GM18951 (cell line): ENCODE data around the gene S100PBP.

Experiments
- POLR2A ChIP-seq: IDR thresholded peaks from 4 replicates; pipeline ENCODE4 v1.6.1; 2011; ENCODE audit warnings: mild to moderate bottlenecking; ENCODE audit not compliant: insufficient read length, insufficient read depth; ENCODE audit errors: extremely low read depth
- in situ Hi-C: fragments of 300-500 bp; cut with MboI; formaldehyde crosslinking; loops from one replicate; pipeline ENCODE4 v1.12.0; 2022; ENCODE audit warnings: low sequenced_read_pairs, mixed read lengths, inconsistent platforms; ENCODE audit not compliant: unreplicated experiment

S100PBP gene

DNA sequence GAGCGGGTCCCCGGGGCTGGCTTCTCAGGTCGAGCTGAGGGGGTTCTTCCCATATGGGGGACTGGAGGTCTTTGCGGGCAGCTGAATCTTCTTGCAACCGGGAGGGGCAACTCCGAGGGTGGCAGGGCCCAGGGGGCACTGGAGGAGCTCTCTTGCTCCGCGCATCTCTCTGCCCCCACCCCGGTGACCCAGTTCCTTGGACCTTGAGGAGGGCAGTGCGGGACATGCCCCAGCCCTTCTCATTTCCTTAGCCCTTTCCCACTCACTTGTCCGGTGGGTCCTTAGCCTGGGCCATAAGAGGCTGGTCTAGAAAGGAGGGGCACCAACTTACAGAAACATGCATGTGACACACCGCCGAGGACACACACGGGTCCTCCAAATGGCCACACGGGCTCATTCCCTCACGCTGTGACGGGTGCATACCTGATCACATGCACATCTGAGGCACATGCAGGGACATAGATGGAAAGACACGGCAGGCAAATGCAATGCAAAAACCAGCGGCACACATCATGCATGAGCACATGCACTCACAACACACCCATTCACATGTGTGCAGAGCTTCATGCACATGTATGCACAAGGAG, 69.5 kb downstream of the S100PBP start:
- in situ Hi-C loops: no loop called here
- no peak for TF ChIP-seq POLR2A

GRCh38 chr1:32887623-32888022, 70.2 kb downstream of the S100PBP start:
- no peak for TF ChIP-seq POLR2A
- in situ Hi-C loops: no loop called here

- TF ChIP-seq POLR2A: no peak
- in situ Hi-C loops: no loop called here
Measured at GRCh38 chr1:32888134-32888533, 70.7 kb downstream of the S100PBP start.

- TF ChIP-seq POLR2A: no peak
- in situ Hi-C loops: no loop called here
Measured at GRCh38 chr1:32888677-32889420, 71.4 kb downstream of the S100PBP start.

DNA sequence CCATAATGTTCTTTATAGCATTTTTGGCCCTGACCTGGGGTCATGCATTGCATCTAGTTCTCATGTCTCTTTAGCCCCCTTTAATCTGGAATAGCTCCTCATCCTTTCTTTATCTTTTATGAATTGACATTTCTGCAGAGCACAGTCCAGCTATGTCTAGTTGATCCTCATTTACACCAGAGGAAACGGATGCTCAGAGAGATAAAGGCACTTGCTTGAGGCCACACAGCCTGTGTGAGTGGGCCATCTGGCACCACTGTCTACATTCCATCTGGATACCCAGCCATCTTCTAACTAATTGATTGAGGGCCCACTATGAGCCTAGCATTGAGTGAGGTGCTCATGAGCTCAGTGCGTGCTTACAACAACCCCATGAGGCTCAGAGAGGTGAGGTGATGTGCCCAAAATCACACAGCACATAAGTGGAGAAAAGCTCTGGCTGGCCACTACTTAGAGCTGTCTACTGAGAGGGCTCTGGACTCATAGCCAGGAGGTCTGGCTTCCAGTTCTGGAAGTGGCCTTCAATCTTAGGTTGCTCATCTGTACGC, 72.4 kb downstream of the S100PBP start:
- in situ Hi-C loops: no loop called here
- no peak for TF ChIP-seq POLR2A

DNA sequence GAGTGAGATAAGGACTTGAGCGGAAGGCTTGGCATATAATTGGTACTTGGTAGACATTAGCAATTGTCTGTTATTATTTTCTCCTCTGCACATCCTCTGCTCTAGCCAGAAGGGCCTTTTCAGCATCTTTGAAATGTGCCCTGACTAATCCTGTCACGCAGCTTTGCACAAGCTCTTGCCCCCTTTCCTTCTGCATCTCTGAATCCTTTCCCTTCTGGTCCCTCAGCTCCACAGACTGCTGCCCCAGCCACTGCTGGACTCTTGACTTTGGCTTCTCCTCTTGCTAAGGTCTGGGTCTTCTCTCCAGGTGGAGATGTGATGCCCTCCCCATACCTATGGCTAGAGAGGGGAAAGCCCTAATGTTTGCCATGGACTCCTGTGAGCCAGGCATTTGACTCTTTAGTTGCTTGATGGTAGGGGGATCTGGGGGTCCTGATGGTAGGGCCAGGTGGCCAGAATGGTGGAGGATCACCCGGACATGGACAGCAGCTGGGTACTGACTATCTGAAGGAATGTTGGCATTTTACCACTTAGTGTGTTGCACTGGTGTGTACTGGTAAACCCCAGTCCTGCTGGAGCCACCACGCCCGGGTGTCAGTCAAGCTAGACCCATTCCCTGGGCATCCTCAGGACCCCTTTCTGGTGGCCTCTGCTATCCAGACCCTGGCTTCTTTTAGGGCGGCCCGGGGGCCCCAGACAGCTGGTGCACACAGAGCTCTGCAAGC, 73.2 kb downstream of the S100PBP start:
- no peak for TF ChIP-seq POLR2A
- in situ Hi-C loops: no loop called here

GRCh38 chr1:32891241-32891570, 73.8 kb downstream of the S100PBP start:
- TF ChIP-seq POLR2A: no peak
- in situ Hi-C loops: no loop called here

DNA sequence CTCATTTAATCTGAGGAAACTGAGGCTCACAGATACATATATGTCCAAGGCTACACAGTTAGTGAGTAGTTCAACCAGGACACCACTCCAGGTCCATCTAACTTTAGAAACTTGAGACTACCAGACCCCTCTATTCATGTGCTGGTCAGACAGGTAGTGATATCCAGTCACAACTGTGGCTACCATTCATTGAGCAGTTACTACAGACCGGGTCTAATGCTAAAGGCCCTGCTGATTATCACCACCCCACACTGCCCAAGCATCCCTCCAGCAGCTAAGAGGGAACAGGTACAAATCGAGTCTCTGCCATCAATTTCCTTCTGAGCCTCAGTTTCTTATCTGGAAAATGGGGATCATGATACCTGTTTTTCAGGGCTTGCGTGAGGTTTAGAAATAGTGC, 74.2 kb downstream of the S100PBP start:
- in situ Hi-C loops: no loop called here

DNA sequence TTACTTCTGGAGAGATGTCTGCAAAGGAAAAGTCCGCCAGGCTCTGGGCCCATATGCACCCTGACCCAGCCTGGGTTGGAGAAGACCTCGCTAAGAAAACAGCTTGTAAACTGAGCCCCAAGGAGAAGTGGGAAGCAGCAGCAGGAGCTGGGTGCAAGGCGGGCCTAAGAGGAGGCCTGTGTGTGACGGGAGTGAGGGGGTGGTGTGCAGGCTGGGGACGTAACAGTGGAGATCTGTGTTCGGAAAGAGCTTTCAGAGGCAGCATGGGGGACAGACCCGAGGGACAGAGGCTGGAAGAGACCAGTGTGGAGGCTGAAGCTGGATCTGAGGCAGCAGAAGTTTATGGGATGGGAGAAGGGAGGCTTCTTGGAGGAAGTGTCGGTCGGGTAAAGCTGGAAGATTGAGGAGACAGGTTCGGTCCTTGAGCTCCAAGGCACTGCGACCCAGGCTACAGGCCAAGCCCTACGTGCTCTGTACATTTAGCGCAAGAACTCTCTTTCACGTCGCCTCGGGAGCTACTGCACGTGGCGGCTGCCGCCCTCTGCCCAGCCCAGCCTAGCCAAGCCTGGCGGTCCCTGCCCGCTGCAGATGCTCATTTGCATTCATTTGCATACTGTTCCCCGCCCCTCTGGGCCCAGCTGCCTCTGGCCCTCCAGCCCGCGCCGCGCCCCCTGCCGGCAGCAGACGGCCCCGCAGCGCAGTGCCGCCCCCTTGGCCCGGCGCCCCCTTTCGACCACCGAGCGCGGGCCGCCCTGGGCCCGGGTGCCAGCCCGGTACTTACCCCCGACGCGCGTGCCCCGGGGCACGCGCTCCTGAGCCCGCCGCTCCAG, 75.1 kb downstream of the S100PBP start:
- in situ Hi-C loops: no loop called here
- no peak for TF ChIP-seq POLR2A

More for the DNA sequence above, 74.2 kb downstream of the S100PBP start:
- no peak for TF ChIP-seq POLR2A

- in situ Hi-C loops: no loop called here
- TF ChIP-seq POLR2A: no peak
Measured at GRCh38 chr1:32893198-32894018, 76.0 kb downstream of the S100PBP start.

DNA sequence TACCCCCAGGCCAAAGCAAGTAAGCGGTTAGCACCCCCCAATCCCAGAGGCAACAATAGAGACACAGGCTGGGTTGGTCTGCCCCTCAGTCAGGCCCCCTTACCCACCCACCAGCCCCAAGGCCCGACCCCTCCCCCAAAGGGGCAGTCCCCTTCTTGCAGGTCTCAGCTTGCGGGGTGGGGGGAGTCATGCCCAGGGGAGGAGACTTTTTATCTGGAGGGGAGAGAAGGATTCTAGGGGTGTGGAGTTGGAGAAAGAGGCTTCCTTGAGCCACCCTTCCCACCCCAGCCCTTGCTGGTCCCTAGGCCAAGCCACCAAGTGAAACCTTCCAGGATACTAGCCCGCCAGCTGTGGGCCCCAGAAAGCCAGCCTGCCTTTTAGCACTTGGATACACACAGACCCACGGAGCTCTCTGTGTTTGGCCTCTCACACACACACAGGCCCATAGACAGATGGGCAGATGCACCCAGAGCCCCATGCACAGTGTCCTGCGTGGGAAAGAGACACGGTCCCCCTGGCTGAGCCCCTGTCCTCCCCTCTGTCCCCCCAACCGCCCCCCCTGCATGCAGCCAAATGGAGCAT, 76.7 kb downstream of the S100PBP start:
- in situ Hi-C loops: no loop called here
- TF ChIP-seq POLR2A: no peak

DNA sequence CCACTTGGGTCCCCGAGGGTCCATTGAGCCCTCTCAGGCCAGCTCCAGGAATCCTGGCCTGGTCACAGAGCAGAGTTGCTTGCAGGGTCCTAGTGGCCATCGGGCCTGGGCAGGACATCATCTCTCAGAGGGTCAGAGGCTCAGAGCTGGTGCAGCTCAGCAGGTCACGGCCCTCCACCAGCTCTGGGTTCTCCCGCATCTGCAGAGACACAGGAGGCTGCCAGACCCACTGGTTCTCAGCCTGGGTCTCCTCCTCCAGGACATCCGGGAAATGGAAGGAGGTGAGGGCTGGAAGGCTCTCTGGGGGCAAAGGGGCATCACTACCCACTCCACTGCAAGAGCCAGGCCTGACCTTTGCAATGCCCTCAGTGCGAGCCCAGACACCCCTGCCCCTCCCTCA, 77.2 kb downstream of the S100PBP start:
- in situ Hi-C loops: no loop called here
- TF ChIP-seq POLR2A: no peak
